ENCODE data around the gene CLDN16.

DNA sequence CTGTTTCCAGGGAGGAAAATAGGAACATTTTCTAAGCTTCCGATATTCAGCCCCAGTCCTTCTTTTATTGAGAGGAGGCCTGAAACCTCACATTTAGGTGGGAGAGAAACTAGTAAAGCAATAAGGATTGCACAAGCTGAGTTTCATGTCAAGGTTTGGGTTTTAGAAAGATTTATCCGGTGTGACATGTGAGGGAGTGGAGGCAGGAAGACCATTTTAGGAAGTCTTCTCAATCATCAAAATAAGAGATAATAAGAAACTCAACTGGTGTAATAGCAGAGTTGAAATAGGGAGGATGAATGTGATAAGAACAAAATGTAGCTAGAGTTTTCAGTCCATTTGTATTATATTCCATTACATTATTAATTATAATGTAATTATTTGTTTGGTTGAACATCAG, 27.7 kb upstream of the CLDN16 start:
- no peak for TF ChIP-seq POLR2A (IDR thresholded peaks at IDR 0.05; ENCODE audit: borderline replicate concordance, extremely low read depth, insufficient read depth, insufficient read length)
- TF ChIP-seq SIN3A (IDR thresholded peaks at IDR 0.05; ENCODE audit: low read depth): no peak
- TF ChIP-seq, protein P1, sequence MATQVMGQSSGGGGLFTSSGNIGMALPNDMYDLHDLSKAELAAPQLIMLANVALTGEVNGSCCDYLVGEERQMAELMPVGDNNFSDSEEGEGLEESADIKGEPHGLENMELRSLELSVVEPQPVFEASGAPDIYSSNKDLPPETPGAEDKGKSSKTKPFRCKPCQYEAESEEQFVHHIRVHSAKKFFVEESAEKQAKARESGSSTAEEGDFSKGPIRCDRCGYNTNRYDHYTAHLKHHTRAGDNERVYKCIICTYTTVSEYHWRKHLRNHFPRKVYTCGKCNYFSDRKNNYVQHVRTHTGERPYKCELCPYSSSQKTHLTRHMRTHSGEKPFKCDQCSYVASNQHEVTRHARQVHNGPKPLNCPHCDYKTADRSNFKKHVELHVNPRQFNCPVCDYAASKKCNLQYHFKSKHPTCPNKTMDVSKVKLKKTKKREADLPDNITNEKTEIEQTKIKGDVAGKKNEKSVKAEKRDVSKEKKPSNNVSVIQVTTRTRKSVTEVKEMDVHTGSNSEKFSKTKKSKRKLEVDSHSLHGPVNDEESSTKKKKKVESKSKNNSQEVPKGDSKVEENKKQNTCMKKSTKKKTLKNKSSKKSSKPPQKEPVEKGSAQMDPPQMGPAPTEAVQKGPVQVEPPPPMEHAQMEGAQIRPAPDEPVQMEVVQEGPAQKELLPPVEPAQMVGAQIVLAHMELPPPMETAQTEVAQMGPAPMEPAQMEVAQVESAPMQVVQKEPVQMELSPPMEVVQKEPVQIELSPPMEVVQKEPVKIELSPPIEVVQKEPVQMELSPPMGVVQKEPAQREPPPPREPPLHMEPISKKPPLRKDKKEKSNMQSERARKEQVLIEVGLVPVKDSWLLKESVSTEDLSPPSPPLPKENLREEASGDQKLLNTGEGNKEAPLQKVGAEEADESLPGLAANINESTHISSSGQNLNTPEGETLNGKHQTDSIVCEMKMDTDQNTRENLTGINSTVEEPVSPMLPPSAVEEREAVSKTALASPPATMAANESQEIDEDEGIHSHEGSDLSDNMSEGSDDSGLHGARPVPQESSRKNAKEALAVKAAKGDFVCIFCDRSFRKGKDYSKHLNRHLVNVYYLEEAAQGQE (IDR thresholded peaks at IDR 0.05; ENCODE audit: low read depth): no peak
- no peak for TF ChIP-seq EZH2 (IDR thresholded peaks at IDR 0.05)
- TF ChIP-seq, protein P2, sequence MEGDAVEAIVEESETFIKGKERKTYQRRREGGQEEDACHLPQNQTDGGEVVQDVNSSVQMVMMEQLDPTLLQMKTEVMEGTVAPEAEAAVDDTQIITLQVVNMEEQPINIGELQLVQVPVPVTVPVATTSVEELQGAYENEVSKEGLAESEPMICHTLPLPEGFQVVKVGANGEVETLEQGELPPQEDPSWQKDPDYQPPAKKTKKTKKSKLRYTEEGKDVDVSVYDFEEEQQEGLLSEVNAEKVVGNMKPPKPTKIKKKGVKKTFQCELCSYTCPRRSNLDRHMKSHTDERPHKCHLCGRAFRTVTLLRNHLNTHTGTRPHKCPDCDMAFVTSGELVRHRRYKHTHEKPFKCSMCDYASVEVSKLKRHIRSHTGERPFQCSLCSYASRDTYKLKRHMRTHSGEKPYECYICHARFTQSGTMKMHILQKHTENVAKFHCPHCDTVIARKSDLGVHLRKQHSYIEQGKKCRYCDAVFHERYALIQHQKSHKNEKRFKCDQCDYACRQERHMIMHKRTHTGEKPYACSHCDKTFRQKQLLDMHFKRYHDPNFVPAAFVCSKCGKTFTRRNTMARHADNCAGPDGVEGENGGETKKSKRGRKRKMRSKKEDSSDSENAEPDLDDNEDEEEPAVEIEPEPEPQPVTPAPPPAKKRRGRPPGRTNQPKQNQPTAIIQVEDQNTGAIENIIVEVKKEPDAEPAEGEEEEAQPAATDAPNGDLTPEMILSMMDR (IDR thresholded peaks at IDR 0.05 in 2 of 3, conservative IDR thresholded peaks at IDR 0.05 in 1 of 3; ENCODE audit: borderline replicate concordance in 1 of 3, insufficient read depth in 1 of 3, low read depth in 2 of 3, low read length in 2 of 3): no peak

Data from HCT116 (cell line).